ENCODE results near the gene CYTH4. TPM values are rescaled to one million over a fixed set of nuclear protein-coding genes. Genes with fewer than 3 reads are reported as not detected.

CYTH4 gene
- total and polyA plus RNA-seq, 5 donors, result 2.6 to 7.0 (median 5.5) TPM

GRCh38 chr22:37284126-37284804 is 2.0 kb downstream of the CYTH4 start:
- Histone ChIP-seq H3K27me3 (ENCODE audit: control insufficient read depth, insufficient read depth) (no peaks in the 10 kb centered on the region), H3K9me3 (ENCODE audit: control insufficient read depth, low read length) (no peaks in the 10 kb centered on the region), H3K27ac (ENCODE audit: low read length) (no peak overlapping the region), H3K4me3 (ENCODE audit: low read length) (peak overlapping the region; percentile 21), H3K4me1 (ENCODE audit: control insufficient read depth, insufficient read depth, low read length) (peaks cover 3% of the 10 kb centered on the region)
- peak in 1 of 3 donors; percentile 38 for DNase-seq
- 43% methylated on average over 9 of the region's 9 CpGs for WGBS
- ATAC-seq, result peak; percentile 12 to 19
- intact Hi-C loops (cut with DNase I), result no loop called here

DNA sequence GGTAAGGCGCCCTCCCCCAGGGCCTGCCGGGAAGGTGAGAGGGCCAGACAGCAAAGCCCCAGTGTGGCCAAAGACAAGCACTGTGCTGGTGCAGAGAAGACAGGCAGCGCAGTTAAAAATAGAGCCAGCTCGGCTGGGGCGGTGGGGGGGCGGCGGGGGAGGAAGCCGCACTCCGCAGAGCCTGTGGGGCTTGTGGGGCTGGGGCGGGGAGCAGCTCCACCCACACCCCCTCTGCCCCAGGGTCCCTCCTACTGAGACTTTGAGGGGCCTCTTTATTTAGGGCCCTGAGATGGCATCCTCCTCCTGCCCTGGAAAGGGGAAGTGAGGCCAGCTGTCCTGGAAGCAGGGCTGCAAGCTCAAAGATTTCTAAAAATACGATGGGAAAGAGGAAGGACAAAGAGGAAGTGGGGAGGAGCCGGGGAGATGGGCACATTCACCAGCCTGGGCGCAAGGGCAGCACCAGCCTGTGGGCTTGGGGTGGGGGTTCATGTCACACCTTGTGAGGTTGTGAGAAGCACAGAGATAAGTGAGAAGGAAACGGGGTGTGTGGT is 2.6 kb downstream of the CYTH4 start:
- Histone ChIP-seq H3K9me3 (ENCODE audit: control insufficient read depth, low read length) (no peaks in the 10 kb centered on the region), H3K4me3 (ENCODE audit: low read length) (peak overlapping the region; percentile 21), H3K27me3 (ENCODE audit: control insufficient read depth, insufficient read depth) (no peaks in the 10 kb centered on the region), H3K4me1 (ENCODE audit: control insufficient read depth, insufficient read depth, low read length) (peaks cover 3% of the 10 kb centered on the region), H3K27ac (ENCODE audit: low read length) (no peak overlapping the region)
- intact Hi-C loops (cut with DNase I), result no loop called here
- DNase-seq, result peak; percentile 56 to 85 (median 79)
- ATAC-seq, result peak; percentile 67 to 77
- 18% methylated on average over 14 of the region's 14 CpGs for WGBS

DNA sequence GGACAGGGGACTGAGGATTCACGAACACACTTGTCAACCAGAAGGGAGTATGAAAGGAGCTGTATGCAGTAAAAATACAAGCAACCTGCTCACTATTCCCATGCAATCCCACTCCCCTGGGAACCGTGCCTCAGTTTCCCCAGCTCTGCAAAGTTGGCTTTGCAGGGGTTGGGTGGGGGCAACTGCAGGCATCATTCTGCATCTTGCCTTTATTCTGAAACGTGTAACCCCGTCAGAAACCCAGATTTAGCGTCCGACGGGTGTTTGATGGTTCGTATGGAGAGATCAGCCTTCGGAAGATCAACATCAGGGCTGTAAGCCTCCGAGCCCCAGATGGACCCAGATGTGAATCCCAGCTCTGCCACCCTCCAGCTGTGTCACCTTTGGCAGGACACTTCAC is 3.6 kb downstream of the CYTH4 start:
- Histone ChIP-seq H3K4me1 (ENCODE audit: control insufficient read depth, insufficient read depth, low read length) (peaks cover 3% of the 10 kb centered on the region), H3K9me3 (ENCODE audit: control insufficient read depth, low read length) (no peaks in the 10 kb centered on the region), H3K4me3 (ENCODE audit: low read length) (no peak overlapping the region), H3K27me3 (ENCODE audit: control insufficient read depth, insufficient read depth) (no peaks in the 10 kb centered on the region), H3K27ac (ENCODE audit: low read length) (no peak overlapping the region)
- peak in 1 of 3 donors; percentile 26 for DNase-seq
- intact Hi-C loops (cut with DNase I), result no loop called here
- ATAC-seq, result no peak
- WGBS, result 88% methylated on average over 10 of the region's 10 CpGs

- H3K4me3 ChIP-seq (ENCODE audit: low read length), result no peak overlapping the region
- peak in 1 of 3 donors; percentile 10 for DNase-seq
- H3K27ac ChIP-seq (ENCODE audit: low read length), result no peak overlapping the region
- H3K9me3 ChIP-seq (ENCODE audit: control insufficient read depth, low read length), result no peaks in the 10 kb centered on the region
- WGBS, result 78% methylated on average over 10 of the region's 10 CpGs
- H3K27me3 ChIP-seq (ENCODE audit: control insufficient read depth, insufficient read depth), result no peaks in the 10 kb centered on the region
- ATAC-seq, result no peak
- intact Hi-C loops (cut with DNase I), result no loop called here
- peaks cover 3% of the 10 kb centered on the region for H3K4me1 ChIP-seq (ENCODE audit: control insufficient read depth, insufficient read depth, low read length)
Observed at GRCh38 chr22:37287550-37287951, 5.2 kb downstream of the CYTH4 start.

- no peak overlapping the region for H3K27ac ChIP-seq (ENCODE audit: low read length)
- intact Hi-C loops (cut with DNase I), result no loop called here
- no peaks in the 10 kb centered on the region for H3K27me3 ChIP-seq (ENCODE audit: control insufficient read depth, insufficient read depth)
- no peak for ATAC-seq
- no peak for DNase-seq
- no peaks in the 10 kb centered on the region for H3K9me3 ChIP-seq (ENCODE audit: control insufficient read depth, low read length)
- peaks cover 3% of the 10 kb centered on the region for H3K4me1 ChIP-seq (ENCODE audit: control insufficient read depth, insufficient read depth, low read length)
- WGBS, result 87% methylated on average over 7 of the region's 7 CpGs
- no peak overlapping the region for H3K4me3 ChIP-seq (ENCODE audit: low read length)
Observed at GRCh38 chr22:37288521-37288920, 6.2 kb downstream of the CYTH4 start.

- no peak overlapping the region for H3K4me3 ChIP-seq (ENCODE audit: low read length)
- WGBS, result 92% methylated on average over 7 of the region's 7 CpGs
- H3K4me1 ChIP-seq (ENCODE audit: control insufficient read depth, insufficient read depth, low read length), result peaks cover 3% of the 10 kb centered on the region
- DNase-seq (peak in 2 of 3 donors; percentile 14 to 19), ATAC-seq (no peak)
- no peak overlapping the region for H3K27ac ChIP-seq (ENCODE audit: low read length)
- no peaks in the 10 kb centered on the region for H3K27me3 ChIP-seq (ENCODE audit: control insufficient read depth, insufficient read depth)
- H3K9me3 ChIP-seq (ENCODE audit: control insufficient read depth, low read length), result no peaks in the 10 kb centered on the region
- intact Hi-C loops (cut with DNase I), result no loop called here
Observed at GRCh38 chr22:37289156-37289735, 6.9 kb downstream of the CYTH4 start.

GRCh38 chr22:37290737-37291136 is 8.4 kb downstream of the CYTH4 start:
- 51% methylated on average over 7 of the region's 7 CpGs for WGBS
- no peaks in the 10 kb centered on the region for H3K27me3 ChIP-seq (ENCODE audit: control insufficient read depth, insufficient read depth)
- ATAC-seq, result no peak

DNA sequence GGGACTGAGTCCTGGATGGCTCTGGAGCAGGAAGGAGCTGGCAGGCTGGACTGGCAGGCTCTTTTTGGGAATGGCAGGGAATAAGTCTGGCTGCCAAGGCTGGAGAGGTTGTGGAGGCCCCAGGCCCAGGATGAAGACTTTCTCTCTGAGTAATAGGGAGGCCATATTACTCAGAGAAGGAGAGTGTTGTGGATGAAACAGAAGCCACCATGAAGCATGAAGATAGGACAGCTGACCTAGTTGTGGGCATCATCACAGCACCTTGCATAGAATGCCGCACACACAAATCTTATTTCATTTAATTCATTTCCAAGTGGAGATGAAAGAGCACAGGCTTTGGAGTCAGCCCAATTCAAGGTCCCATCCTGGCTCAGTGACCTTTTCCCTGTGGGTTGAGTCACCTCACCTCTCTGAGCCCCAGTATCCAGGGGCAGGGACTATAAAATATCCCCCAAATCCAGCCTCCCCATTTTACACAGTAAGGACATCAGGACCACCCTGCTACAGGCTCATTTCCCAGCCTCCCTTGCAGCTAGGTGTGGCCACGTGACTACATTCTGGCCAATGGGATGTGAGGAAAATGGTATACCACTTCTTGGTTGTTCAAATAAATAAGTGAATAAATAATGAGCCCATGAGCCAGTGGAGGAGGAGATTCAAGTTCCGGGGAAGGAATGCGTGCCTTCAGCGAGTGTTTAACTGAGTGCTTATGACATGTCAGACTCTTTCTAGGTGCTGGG is 9.4 kb downstream of the CYTH4 start:
- DNase-seq, result peak in 2 of 3 donors; percentile 7 to 11
- H3K9me3 ChIP-seq (ENCODE audit: control insufficient read depth, low read length), result no peaks in the 10 kb centered on the region
- no peak overlapping the region for H3K4me3 ChIP-seq (ENCODE audit: low read length)
- no peaks in the 10 kb centered on the region for H3K4me1 ChIP-seq (ENCODE audit: control insufficient read depth, insufficient read depth, low read length)
- intact Hi-C loops (cut with DNase I), result no loop called here
- ATAC-seq, result no peak
- no peaks in the 10 kb centered on the region for H3K27me3 ChIP-seq (ENCODE audit: control insufficient read depth, insufficient read depth)
- H3K27ac ChIP-seq (ENCODE audit: low read length), result no peak overlapping the region
- 94% methylated on average over 5 of the region's 5 CpGs for WGBS

More at GRCh38 chr22:37290737-37291136, 8.4 kb downstream of the CYTH4 start:
- peak in 2 of 3 donors; percentile 10 to 34 for DNase-seq
- intact Hi-C loops (cut with DNase I), result no loop called here
- no peaks in the 10 kb centered on the region for H3K4me1 ChIP-seq (ENCODE audit: control insufficient read depth, insufficient read depth, low read length)
- H3K9me3 ChIP-seq (ENCODE audit: control insufficient read depth, low read length), result no peaks in the 10 kb centered on the region
- H3K27ac ChIP-seq (ENCODE audit: low read length), result no peak overlapping the region
- no peak overlapping the region for H3K4me3 ChIP-seq (ENCODE audit: low read length)

GRCh38 chr22:37292641-37293040 is 10.3 kb downstream of the CYTH4 start:
- H3K4me1 ChIP-seq (ENCODE audit: control insufficient read depth, insufficient read depth, low read length), result no peaks in the 10 kb centered on the region
- no peaks in the 10 kb centered on the region for H3K9me3 ChIP-seq (ENCODE audit: control insufficient read depth, low read length)
- ATAC-seq (no peak), DNase-seq (peak in 2 of 3 donors; percentile 33 to 55)
- intact Hi-C loops (cut with DNase I), result no loop called here
- H3K27ac ChIP-seq (ENCODE audit: low read length), result no peak overlapping the region
- no peaks in the 10 kb centered on the region for H3K27me3 ChIP-seq (ENCODE audit: control insufficient read depth, insufficient read depth)
- H3K4me3 ChIP-seq (ENCODE audit: low read length), result no peak overlapping the region
- WGBS, result 79% methylated on average over 13 of the region's 13 CpGs

DNA sequence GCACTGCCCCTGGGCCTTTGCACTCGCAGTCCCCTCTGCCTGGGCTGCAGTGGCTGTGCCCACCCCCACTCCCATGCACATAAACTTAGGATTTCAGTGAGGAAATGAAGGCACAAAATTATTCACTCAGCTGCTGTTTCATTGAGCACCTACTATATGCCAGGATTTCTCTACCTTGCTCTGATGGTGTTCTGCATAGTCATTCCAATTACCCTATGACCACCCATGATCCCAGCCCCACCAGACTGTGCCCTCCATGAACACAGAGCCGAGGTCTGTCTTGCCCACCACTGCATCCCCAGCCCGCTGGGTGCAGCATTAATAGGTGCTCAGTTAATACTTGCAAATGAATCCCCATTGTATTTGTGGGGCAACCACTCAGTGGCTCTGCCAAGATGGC is 10.9 kb downstream of the CYTH4 start:
- no peaks in the 10 kb centered on the region for H3K4me1 ChIP-seq (ENCODE audit: control insufficient read depth, insufficient read depth, low read length)
- WGBS, result 86% methylated on average over 3 of the region's 3 CpGs
- no peak for ATAC-seq
- H3K27me3 ChIP-seq (ENCODE audit: control insufficient read depth, insufficient read depth), result no peaks in the 10 kb centered on the region
- no peak overlapping the region for H3K27ac ChIP-seq (ENCODE audit: low read length)
- intact Hi-C loops (cut with DNase I), result no loop called here
- H3K9me3 ChIP-seq (ENCODE audit: control insufficient read depth, low read length), result no peaks in the 10 kb centered on the region
- no peak overlapping the region for H3K4me3 ChIP-seq (ENCODE audit: low read length)
- peak in 1 of 3 donors; percentile 4 for DNase-seq

DNA sequence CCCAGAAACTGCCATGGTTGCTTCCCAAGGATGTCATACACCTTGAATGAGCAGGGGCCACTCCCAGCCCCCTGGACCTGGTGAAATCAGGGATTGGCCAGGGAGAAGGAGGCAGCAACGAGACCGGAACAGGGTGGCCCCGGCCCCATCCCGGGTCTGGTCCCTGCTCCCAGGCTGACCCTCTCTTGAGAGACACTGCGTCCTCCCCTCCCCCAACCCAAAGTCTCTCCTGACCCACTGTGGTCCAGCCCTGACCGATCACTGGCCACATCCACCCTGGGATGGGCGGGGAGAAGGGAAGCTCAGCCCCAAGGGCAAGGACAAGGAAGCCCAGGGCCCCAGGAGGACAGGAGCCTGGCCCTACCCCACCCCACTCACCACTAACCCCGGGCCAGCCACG is 12.4 kb downstream of the CYTH4 start:
- ATAC-seq, result no peak
- intact Hi-C loops (cut with DNase I), result no loop called here
- no peaks in the 10 kb centered on the region for H3K27me3 ChIP-seq (ENCODE audit: control insufficient read depth, insufficient read depth)

More for the DNA sequence above, 12.4 kb downstream of the CYTH4 start:
- peak in 1 of 3 donors; percentile 31 for DNase-seq
- H3K9me3 ChIP-seq (ENCODE audit: control insufficient read depth, low read length), result no peaks in the 10 kb centered on the region
- WGBS, result 68% methylated on average over 9 of the region's 9 CpGs
- no peak overlapping the region for H3K27ac ChIP-seq (ENCODE audit: low read length)
- H3K4me1 ChIP-seq (ENCODE audit: control insufficient read depth, insufficient read depth, low read length), result no peaks in the 10 kb centered on the region
- no peak overlapping the region for H3K4me3 ChIP-seq (ENCODE audit: low read length)

Data from right cardiac atrium (tissue), 5 donors.